ENCODE results near the gene GNAS.

Gene GNAS

GRCh38 chr20:58903614-58904013, 51.1 kb downstream of the GNAS start:
- Histone ChIP-seq H4K20me1 (ENCODE audit: insufficient read depth, low read length, poor library complexity, severe bottlenecking) (peaks cover 79% of the 10 kb centered on the region), H3K9me2 (replicated peaks; ENCODE audit: low read depth, low read length) (no peaks in the 10 kb centered on the region), H3K4me3 (ENCODE audit: low read length, poor library complexity, severe bottlenecking) (no peak overlapping the region), H2AFZ (ENCODE audit: low read length) (no peak overlapping the region), H3K4me2 (ENCODE audit: low read depth, low read length, poor library complexity, severe bottlenecking) (no peak overlapping the region), H3K36me3 (ENCODE audit: insufficient read depth, low read length) (peaks cover 81% of the 10 kb centered on the region), H3K9me3 (ENCODE audit: insufficient read depth, low read depth, low read length) (no peaks in the 10 kb centered on the region), H3K9ac (ENCODE audit: low read depth, low read length, poor library complexity, severe bottlenecking) (no peak overlapping the region), H3F3A (ENCODE audit: low read depth) (no peaks in the 10 kb centered on the region; the same call in 1 of the 2 replicates), H3K79me2 (ENCODE audit: insufficient read depth, low read length) (peaks cover 63% of the 10 kb centered on the region), H3K27me3 (ENCODE audit: insufficient read depth, low read length, poor library complexity, severe bottlenecking) (no peaks in the 10 kb centered on the region), H3K4me1 (ENCODE audit: insufficient read depth, low read length, poor library complexity, severe bottlenecking) (peaks cover 22% of the 10 kb centered on the region)
- TF ChIP-seq EZH2phosphoT487 (IDR thresholded peaks at IDR 0.05; ENCODE audit: borderline replicate concordance) = no peak
- no peak for TF ChIP-seq CTCF (conservative IDR thresholded peaks at IDR 0.05; ENCODE audit: low read length)

GRCh38 chr20:58905236-58905635, 52.7 kb downstream of the GNAS start:
- Histone ChIP-seq H4K20me1 (ENCODE audit: insufficient read depth, low read length, poor library complexity, severe bottlenecking) (peaks cover 63% of the 10 kb centered on the region), H3K27me3 (ENCODE audit: insufficient read depth, low read length, poor library complexity, severe bottlenecking) (no peaks in the 10 kb centered on the region), H3K9me3 (ENCODE audit: insufficient read depth, low read depth, low read length) (no peaks in the 10 kb centered on the region), H3F3A (ENCODE audit: low read depth) (no peaks in the 10 kb centered on the region; the same call in 1 of the 2 replicates), H3K9me2 (replicated peaks; ENCODE audit: low read depth, low read length) (no peaks in the 10 kb centered on the region), H3K9ac (ENCODE audit: low read depth, low read length, poor library complexity, severe bottlenecking) (no peak overlapping the region), H2AFZ (ENCODE audit: low read length) (no peak overlapping the region), H3K79me2 (ENCODE audit: insufficient read depth, low read length) (peaks cover 47% of the 10 kb centered on the region), H3K4me3 (ENCODE audit: low read length, poor library complexity, severe bottlenecking) (no peak overlapping the region), H3K4me2 (ENCODE audit: low read depth, low read length, poor library complexity, severe bottlenecking) (no peak overlapping the region), H3K4me1 (ENCODE audit: insufficient read depth, low read length, poor library complexity, severe bottlenecking) (peaks cover 19% of the 10 kb centered on the region), H3K36me3 (ENCODE audit: insufficient read depth, low read length) (peaks cover 81% of the 10 kb centered on the region)
- TF ChIP-seq CTCF (conservative IDR thresholded peaks at IDR 0.05; ENCODE audit: low read length) = no peak
- no peak for TF ChIP-seq EZH2phosphoT487 (IDR thresholded peaks at IDR 0.05; ENCODE audit: borderline replicate concordance)

- no peak overlapping the region for H3K4me2 ChIP-seq (ENCODE audit: low read depth, low read length, poor library complexity, severe bottlenecking)
- H3K9me2 ChIP-seq (replicated peaks; ENCODE audit: low read depth, low read length) = no peaks in the 10 kb centered on the region
- H3K79me2 ChIP-seq (ENCODE audit: insufficient read depth, low read length) = peaks cover 38% of the 10 kb centered on the region
- H3K4me3 ChIP-seq (ENCODE audit: low read length, poor library complexity, severe bottlenecking) = no peak overlapping the region
- peaks cover 83% of the 10 kb centered on the region for H3K36me3 ChIP-seq (ENCODE audit: insufficient read depth, low read length)
- H3K9ac ChIP-seq (ENCODE audit: low read depth, low read length, poor library complexity, severe bottlenecking) = no peak overlapping the region
- H4K20me1 ChIP-seq (ENCODE audit: insufficient read depth, low read length, poor library complexity, severe bottlenecking) = peaks cover 55% of the 10 kb centered on the region
- H2AFZ ChIP-seq (ENCODE audit: low read length) = no peak overlapping the region
- H3F3A ChIP-seq (ENCODE audit: low read depth) = no peaks in the 10 kb centered on the region; the same call in 1 of the 2 replicates
- no peak for TF ChIP-seq CTCF (conservative IDR thresholded peaks at IDR 0.05; ENCODE audit: low read length)
- no peak for TF ChIP-seq EZH2phosphoT487 (IDR thresholded peaks at IDR 0.05; ENCODE audit: borderline replicate concordance)
- H3K27me3 ChIP-seq (ENCODE audit: insufficient read depth, low read length, poor library complexity, severe bottlenecking) = no peaks in the 10 kb centered on the region
- H3K4me1 ChIP-seq (ENCODE audit: insufficient read depth, low read length, poor library complexity, severe bottlenecking) = peaks cover 19% of the 10 kb centered on the region
- no peaks in the 10 kb centered on the region for H3K9me3 ChIP-seq (ENCODE audit: insufficient read depth, low read depth, low read length)
Observed at GRCh38 chr20:58906111-58906510, 53.6 kb downstream of the GNAS start.
